Coronary artery (tissue), 2 donors: ENCODE measurements around the gene ADGRL2.

Experiments
- DNase-seq: peaks from one replicate; pipeline ENCODE4 v3.0.0-alpha.2; 2017; ENCODE audit warnings: low spot score
- H3K27ac ChIP-seq, 2 donors: fragments of 200-600 bp; sonication (generic); one replicate each; pipeline ENCODE4 v1.5.1; 2016 to 2019
- H3K4me3 ChIP-seq: fragments of 200-600 bp; sonication (generic); 2 replicates; pipeline ENCODE4 v1.5.1; 2016; ENCODE audit warnings: mild to moderate bottlenecking, moderate library complexity
- CTCF ChIP-seq: fragments of 200-600 bp; sonication (generic); IDR thresholded peaks from one replicate; pipeline ENCODE4 v1.5.1; 2019; ENCODE audit warnings: antibody characterized with exemption

Gene ADGRL2

DNA sequence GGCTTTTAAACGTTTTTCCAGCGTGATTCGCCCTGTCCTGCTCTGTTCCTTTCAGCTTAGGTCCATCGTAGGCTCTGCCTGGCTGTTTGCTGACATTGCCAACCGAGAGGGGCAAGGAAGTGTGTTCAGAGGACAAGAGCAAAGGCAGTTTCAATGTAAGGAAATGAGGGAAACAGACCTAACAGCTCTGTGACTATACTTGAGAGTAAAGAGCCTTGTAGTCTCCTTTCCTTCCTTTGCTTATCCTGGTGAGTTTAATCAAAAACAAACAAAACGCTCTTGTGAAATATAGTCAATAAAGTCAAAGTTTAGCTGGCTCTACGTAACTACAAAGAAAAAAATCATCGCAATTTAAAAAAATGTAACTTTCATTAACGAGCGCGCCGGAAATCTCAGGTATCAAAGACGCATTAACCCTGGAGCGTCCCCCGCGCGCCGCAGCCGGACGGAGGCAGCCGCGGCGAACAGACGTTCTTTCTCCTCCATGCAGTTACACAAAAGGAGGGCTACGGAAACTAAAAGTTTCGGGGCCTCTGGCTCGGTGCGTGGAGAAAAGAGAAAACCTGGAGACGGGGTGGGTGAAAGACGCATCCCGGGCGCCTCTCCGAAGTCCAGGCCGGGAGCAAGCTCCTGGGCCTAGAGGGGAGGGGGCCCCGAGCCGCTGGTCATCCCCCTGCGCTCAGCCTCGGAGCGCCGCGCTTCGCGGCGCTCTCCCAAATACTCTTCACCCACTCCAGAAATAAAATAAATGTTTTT is 617 bp upstream of the ADGRL2 start:
- H3K4me3 ChIP-seq, result peak overlapping the region; percentile 97

DNA sequence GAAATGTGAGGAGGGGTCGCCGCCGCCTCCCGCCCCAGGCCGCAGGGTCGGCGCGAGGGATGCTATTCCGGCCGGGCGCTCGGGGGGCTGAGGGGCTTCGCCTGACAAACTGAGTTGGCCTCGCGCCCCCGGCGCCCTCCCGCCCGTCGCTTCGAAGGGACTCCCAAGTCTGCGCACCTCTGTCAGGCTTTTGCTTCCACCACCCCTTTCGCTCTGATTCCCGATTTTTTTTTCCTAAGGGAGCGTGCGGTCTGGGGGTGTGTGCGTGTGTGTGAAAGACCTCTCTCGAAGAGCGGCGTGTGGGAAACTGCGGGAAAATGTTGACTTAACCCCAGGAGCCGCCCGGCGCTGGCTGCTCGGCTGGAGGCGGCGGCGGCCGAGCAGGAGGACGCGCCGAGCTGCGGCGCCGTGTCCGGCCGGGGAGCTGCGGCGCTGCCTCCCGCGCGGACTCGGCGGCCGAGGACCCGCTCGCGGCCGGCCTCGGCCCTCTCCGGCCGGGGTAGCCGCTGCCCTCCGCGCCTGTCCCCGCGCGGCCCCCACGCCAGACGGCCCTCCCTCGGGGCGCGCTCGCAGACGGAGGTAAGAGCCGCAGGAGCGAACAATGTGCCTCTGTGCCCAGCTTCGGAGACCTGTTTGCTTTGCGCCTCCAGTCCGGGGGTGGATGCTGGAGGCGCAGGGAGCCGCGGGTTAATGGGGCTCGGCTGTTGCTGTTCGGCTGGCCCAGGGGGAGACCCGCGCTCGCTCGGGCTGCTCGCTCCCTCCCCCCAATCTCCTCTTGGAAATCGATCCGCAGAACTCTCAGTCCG is 1.1 kb downstream of the ADGRL2 start:
- H3K27ac ChIP-seq, result peak overlapping the region; percentile 98 to 99
- no peak for TF ChIP-seq CTCF
- H3K4me3 ChIP-seq, result peak overlapping the region; percentile 97
- peak; percentile 78 for DNase-seq

More for the DNA sequence above, 617 bp upstream of the ADGRL2 start:
- no peak for TF ChIP-seq CTCF
- H3K27ac ChIP-seq, result peak overlapping the region; percentile 98 to 99
- DNase-seq, result peak; percentile 73

- Histone ChIP-seq H3K4me3 (peak overlapping the region; percentile 97), H3K27ac (peak overlapping the region; percentile 98 to 99)
- no peak for TF ChIP-seq CTCF
- DNase-seq, result no peak
These were observed 1.6 kb downstream of the ADGRL2 start for GRCh38 chr1:81802457-81802706.

- H3K27ac ChIP-seq, result peak overlapping the region; percentile 98 to 99
- H3K4me3 ChIP-seq, result peak overlapping the region; percentile 97
- peak; percentile 28 for TF ChIP-seq CTCF
- peak; percentile 81 for DNase-seq
These were observed 2.1 kb downstream of the ADGRL2 start for GRCh38 chr1:81802707-81803430.

GRCh38 chr1:81803431-81804110 is 2.8 kb downstream of the ADGRL2 start:
- TF ChIP-seq CTCF, result no peak
- H3K27ac ChIP-seq, result peak overlapping the region; percentile 98 to 99
- peak; percentile 69 for DNase-seq
- peak overlapping the region; percentile 97 for H3K4me3 ChIP-seq

DNA sequence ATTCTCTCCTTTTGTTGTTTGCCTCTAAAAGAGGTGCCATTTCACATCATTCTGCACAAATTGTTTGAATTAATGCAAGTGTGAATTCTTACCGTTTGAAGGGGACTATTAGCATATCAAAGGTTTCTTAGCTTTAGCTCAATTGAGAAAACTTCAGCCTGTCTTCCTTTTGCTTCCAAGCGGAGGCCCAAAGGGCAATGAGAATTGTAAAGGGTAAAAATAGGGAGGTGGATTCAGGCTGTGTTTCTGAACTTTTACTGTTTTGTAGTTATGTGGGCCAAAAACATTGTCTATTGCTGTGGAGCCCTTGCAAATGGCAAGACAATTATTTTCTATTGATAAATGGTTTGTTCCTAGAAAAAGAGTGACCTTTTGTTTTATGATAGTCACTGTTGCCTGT is 3.6 kb downstream of the ADGRL2 start:
- no peak for TF ChIP-seq CTCF
- DNase-seq, result no peak
- Histone ChIP-seq H3K27ac (peak overlapping the region; percentile 98 to 99), H3K4me3 (peak overlapping the region; percentile 97)
